ENCODE measurements around the gene EIF4E3.

EIF4E3 gene

GRCh38 chr3:71659864-71660591, 65.2 kb downstream of the EIF4E3 start:
- TF ChIP-seq TCF4 (CRISPR knock-in tag; IDR thresholded peaks at IDR 0.05; ENCODE audit: borderline replicate concordance), result no peak
- TF ChIP-seq ARNTL (CRISPR knock-in tag; IDR thresholded peaks at IDR 0.05; ENCODE audit: borderline replicate concordance, low read depth), result no peak
- TF ChIP-seq PATZ1 (CRISPR knock-in tag; IDR thresholded peaks at IDR 0.05; ENCODE audit: borderline replicate concordance), result no peak
- no peak for ATAC-seq

- ATAC-seq, result peak; percentile 90
- TF ChIP-seq CREB5 (CRISPR knock-in tag; IDR thresholded peaks at IDR 0.05; ENCODE audit: low read depth) (no peak), BACH2 (CRISPR knock-in tag; IDR thresholded peaks at IDR 0.05; ENCODE audit: borderline replicate concordance) (no peak)
Measured at GRCh38 chr3:71657831-71658530, 67.2 kb downstream of the EIF4E3 start.

GRCh38 chr3:71655061-71655460, 70.1 kb downstream of the EIF4E3 start:
- ATAC-seq, result no peak
- TF ChIP-seq RARB (CRISPR knock-in tag; IDR thresholded peaks at IDR 0.05), result no peak
- no peak for TF ChIP-seq CSDC2 (CRISPR knock-in tag; IDR thresholded peaks at IDR 0.05)
- TF ChIP-seq CREB5 (CRISPR knock-in tag; IDR thresholded peaks at IDR 0.05; ENCODE audit: low read depth), result no peak
- TF ChIP-seq ZFP30 (CRISPR knock-in tag; IDR thresholded peaks at IDR 0.05), result no peak
- no peak for TF ChIP-seq PATZ1 (CRISPR knock-in tag; IDR thresholded peaks at IDR 0.05; ENCODE audit: borderline replicate concordance)
- TF ChIP-seq, protein P1, sequence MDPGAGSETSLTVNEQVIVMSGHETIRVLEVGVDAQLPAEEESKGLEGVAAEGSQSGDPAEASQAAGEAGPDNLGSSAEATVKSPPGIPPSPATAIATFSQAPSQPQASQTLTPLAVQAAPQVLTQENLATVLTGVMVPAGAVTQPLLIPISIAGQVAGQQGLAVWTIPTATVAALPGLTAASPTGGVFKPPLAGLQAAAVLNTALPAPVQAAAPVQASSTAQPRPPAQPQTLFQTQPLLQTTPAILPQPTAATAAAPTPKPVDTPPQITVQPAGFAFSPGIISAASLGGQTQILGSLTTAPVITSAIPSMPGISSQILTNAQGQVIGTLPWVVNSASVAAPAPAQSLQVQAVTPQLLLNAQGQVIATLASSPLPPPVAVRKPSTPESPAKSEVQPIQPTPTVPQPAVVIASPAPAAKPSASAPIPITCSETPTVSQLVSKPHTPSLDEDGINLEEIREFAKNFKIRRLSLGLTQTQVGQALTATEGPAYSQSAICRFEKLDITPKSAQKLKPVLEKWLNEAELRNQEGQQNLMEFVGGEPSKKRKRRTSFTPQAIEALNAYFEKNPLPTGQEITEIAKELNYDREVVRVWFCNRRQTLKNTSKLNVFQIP (CRISPR knock-in tag; IDR thresholded peaks at IDR 0.05; ENCODE audit: borderline replicate concordance, low read depth), result no peak

DNA sequence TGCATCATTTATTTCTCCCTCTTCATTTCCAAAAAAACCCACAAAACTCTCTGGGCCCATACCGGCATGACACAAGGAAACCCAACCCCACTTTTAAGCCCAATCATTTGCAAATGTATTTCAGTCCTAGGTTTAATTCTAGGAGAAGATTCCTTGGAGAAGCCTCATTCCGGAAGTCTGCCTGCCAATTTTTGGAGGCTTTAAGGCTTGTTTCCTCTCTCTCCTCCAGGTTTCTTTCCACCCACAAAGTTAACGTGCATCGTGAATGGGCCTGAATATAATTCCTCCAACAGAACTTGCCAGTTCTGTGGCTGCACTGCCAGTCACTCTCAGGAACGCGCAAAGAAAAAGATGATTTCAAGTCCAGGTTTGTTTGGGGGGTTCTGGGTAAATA, 71.8 kb downstream of the EIF4E3 start:
- ATAC-seq, result no peak
- TF ChIP-seq ZC3H10 (CRISPR knock-in tag; IDR thresholded peaks at IDR 0.05), result no peak
- TF ChIP-seq TOX (CRISPR knock-in tag; IDR thresholded peaks at IDR 0.05; ENCODE audit: borderline replicate concordance), result no peak
- TF ChIP-seq ZFP30 (CRISPR knock-in tag; IDR thresholded peaks at IDR 0.05), result no peak
- TF ChIP-seq TCF4 (CRISPR knock-in tag; IDR thresholded peaks at IDR 0.05; ENCODE audit: borderline replicate concordance), result no peak
- no peak for TF ChIP-seq RARB (CRISPR knock-in tag; IDR thresholded peaks at IDR 0.05)
- no peak for TF ChIP-seq ZFP3 (CRISPR knock-in tag; IDR thresholded peaks at IDR 0.05)
- TF ChIP-seq OSR1 (CRISPR knock-in tag; IDR thresholded peaks at IDR 0.05), result no peak

DNA sequence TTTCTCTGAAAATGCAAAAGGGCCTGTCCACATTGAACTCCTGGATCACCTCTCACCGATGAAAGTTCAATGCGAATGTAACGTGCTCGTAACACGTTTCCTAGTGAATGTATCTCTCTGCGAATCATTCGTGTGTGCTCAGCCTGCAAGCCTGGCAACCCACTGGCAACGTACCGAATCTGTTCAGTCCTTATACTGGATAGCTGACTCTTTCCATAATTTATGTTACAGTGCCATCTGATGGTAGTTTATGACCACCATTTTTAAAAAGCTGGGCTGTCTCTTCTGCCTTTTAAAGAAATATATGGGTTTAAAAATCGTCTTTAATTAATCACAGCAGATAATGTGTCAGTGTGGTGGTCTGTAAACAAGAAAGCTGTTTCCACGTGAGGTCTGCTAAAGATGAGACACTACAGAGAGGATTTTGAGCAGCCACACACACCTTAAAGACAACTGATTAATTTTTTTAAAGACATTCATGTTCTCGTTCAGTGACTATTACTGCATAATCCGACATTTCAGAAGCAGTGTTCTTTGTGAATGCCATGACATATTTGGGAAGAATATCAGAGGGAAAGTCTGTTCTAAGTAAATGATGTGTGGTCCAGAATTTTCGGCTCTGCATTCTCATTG, 72.3 kb downstream of the EIF4E3 start:
- peak; percentile 94 for ATAC-seq
- TF ChIP-seq OSR1 (CRISPR knock-in tag; IDR thresholded peaks at IDR 0.05), result no peak
- TF ChIP-seq ZNF70 (CRISPR knock-in tag; IDR thresholded peaks at IDR 0.05), result no peak
- TF ChIP-seq ISL1 (CRISPR knock-in tag; IDR thresholded peaks at IDR 0.05), result no peak
- TF ChIP-seq TCF4 (CRISPR knock-in tag; IDR thresholded peaks at IDR 0.05; ENCODE audit: borderline replicate concordance), result no peak
- no peak for TF ChIP-seq ZNF8 (CRISPR knock-in tag; IDR thresholded peaks at IDR 0.05)
- no peak for TF ChIP-seq BACH2 (CRISPR knock-in tag; IDR thresholded peaks at IDR 0.05; ENCODE audit: borderline replicate concordance)
- no peak for TF ChIP-seq SNAI2 (CRISPR knock-in tag; IDR thresholded peaks at IDR 0.05)
- no peak for TF ChIP-seq PATZ1 (CRISPR knock-in tag; IDR thresholded peaks at IDR 0.05; ENCODE audit: borderline replicate concordance)
- TF ChIP-seq CSDC2 (CRISPR knock-in tag; IDR thresholded peaks at IDR 0.05), result no peak
- no peak for TF ChIP-seq PPARA (CRISPR knock-in tag; IDR thresholded peaks at IDR 0.05; ENCODE audit: borderline replicate concordance)
- TF ChIP-seq, protein P2, sequence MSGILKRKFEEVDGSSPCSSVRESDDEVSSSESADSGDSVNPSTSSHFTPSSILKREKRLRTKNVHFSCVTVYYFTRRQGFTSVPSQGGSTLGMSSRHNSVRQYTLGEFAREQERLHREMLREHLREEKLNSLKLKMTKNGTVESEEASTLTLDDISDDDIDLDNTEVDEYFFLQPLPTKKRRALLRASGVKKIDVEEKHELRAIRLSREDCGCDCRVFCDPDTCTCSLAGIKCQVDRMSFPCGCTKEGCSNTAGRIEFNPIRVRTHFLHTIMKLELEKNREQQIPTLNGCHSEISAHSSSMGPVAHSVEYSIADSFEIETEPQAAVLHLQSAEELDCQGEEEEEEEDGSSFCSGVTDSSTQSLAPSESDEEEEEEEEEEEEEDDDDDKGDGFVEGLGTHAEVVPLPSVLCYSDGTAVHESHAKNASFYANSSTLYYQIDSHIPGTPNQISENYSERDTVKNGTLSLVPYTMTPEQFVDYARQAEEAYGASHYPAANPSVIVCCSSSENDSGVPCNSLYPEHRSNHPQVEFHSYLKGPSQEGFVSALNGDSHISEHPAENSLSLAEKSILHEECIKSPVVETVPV (CRISPR knock-in tag; IDR thresholded peaks at IDR 0.05), result no peak
- TF ChIP-seq ZC3H10 (CRISPR knock-in tag; IDR thresholded peaks at IDR 0.05), result no peak
- TF ChIP-seq ZFP3 (CRISPR knock-in tag; IDR thresholded peaks at IDR 0.05), result no peak
- no peak for TF ChIP-seq ESRRG (CRISPR knock-in tag; IDR thresholded peaks at IDR 0.05)
- no peak for TF ChIP-seq RARB (CRISPR knock-in tag; IDR thresholded peaks at IDR 0.05)
